Testis (tissue), 3 donors: ENCODE results near the gene ZEB1. TPM values are rescaled to one million over a fixed set of nuclear protein-coding genes. Genes with fewer than 3 reads are reported as not detected.
"Not testable (repeated sequence)": the region's sequence is repeated elsewhere in the genome, so short reads cannot be mapped to it uniquely, and the experiment has no call there.

ENCODE experiments used
- DNase-seq: peaks from one replicate; pipeline ENCODE4 v3.0.0-alpha.2; 2019
- H3K27ac ChIP-seq, 2 donors: fragments of 200-600 bp; sonication (generic); one replicate each; pipeline ENCODE4 v1.5.1; 2019
- H3K27me3 ChIP-seq: fragments of 200-600 bp; sonication (generic); one replicate; pipeline ENCODE4 v1.5.1; 2019
- H3K36me3 ChIP-seq: fragments of 200-600 bp; sonication (generic); one replicate; pipeline ENCODE4 v1.5.1; 2017; ENCODE audit warnings: low read depth; ENCODE audit errors: missing control alignments
- H3K4me1 ChIP-seq: fragments of 200-600 bp; sonication (generic); one replicate; pipeline ENCODE4 v1.5.1; 2019
- H3K4me3 ChIP-seq, 2 donors: fragments of 200-600 bp; sonication (generic); one replicate each; pipeline ENCODE4 v1.5.1; 2017 to 2019
- H3K9me3 ChIP-seq: fragments of 200-600 bp; sonication (generic); one replicate; pipeline ENCODE4 v1.5.1; 2017
- POLR2A ChIP-seq: fragments of 450-650 bp; IDR thresholded peaks from one replicate; pipeline ENCODE4 v1.6.1; 2017; ENCODE audit warnings: antibody characterized with exemption, mild to moderate bottlenecking, moderate library complexity
- WGBS, 2 donors: methylation state at CpG; one replicate each; pipeline ENCODE4 v1.1.5; 2018; 5-methylcytosine and 5-hydroxymethylcytosine counted together
- intact Hi-C: fragments of 100-400 bp; cut with DNase I; formaldehyde crosslinking; loops from one replicate; pipeline ENCODE4 v1.15.1; 2023; ENCODE audit warnings: low total_unique reads
- polyA plus RNA-seq: library from polyadenylated mRNA; stranded (reverse); fragments of 350-450 nt; fragmentation: Illumina TruSeq; extraction: RNeasy Lipid Tissue Mini Kit (QIAGEN cat#74804); gene quantifications from one replicate; pipeline ENCODE4 v1.2.3, GENCODE V29; 2014; ENCODE audit warnings: low read depth, low replicate concordance; ENCODE audit not compliant: insufficient read depth
- total RNA-seq, 2 donors: library from RNA; depleted of rRNA; stranded (reverse); fragments of >200 nt; gene quantifications; one replicate each; pipeline ENCODE4 v1.2.3, GENCODE V29; 2016
- TF ChIP-seq, protein P1 (sequence below), 3 experiments: fragments of 450-650 bp in 2 of 3; fragments of 200-600 bp in 1 of 3; sonication (generic) in 1 of 3; IDR thresholded peaks; one replicate each; pipeline ENCODE4 v1.5.1; 2016 to 2019; ENCODE audit warnings: antibody characterized with exemption in 3 of 3, mild to moderate bottlenecking in 2 of 3, moderate library complexity in 1 of 3

The ZEB1 gene
- total and polyA plus RNA-seq, 3 donors from 2014 or later: 22.2 to 35.9 (median 26.3) TPM

DNA sequence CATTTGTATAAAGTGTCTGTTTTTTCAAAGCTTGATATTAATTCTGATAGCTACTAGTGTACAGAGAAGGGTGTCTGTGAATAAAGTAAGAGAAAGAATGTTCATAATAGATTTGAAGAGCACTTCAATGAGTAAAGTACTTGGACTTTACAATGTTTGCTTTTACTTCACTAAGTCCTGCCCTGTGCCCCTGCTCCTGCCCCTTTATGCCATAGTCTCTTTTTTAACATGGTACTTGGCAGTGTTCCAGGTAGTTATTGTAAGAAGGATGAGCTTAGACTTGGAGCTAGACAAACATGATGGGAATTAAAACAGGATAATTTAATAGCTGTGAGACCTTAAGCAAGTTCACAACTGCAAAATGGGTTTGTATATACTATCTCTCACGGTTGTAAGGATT is 41.0 kb downstream of the ZEB1 start:
- TF ChIP-seq POLR2A: no peak
- TF ChIP-seq, protein P1, sequence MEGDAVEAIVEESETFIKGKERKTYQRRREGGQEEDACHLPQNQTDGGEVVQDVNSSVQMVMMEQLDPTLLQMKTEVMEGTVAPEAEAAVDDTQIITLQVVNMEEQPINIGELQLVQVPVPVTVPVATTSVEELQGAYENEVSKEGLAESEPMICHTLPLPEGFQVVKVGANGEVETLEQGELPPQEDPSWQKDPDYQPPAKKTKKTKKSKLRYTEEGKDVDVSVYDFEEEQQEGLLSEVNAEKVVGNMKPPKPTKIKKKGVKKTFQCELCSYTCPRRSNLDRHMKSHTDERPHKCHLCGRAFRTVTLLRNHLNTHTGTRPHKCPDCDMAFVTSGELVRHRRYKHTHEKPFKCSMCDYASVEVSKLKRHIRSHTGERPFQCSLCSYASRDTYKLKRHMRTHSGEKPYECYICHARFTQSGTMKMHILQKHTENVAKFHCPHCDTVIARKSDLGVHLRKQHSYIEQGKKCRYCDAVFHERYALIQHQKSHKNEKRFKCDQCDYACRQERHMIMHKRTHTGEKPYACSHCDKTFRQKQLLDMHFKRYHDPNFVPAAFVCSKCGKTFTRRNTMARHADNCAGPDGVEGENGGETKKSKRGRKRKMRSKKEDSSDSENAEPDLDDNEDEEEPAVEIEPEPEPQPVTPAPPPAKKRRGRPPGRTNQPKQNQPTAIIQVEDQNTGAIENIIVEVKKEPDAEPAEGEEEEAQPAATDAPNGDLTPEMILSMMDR (IDR thresholded peaks at IDR 0.05): no peak
- Histone ChIP-seq H3K27ac (no peak overlapping the region), H3K4me1 (no peaks in the 10 kb centered on the region), H3K27me3 (no peaks in the 10 kb centered on the region), H3K9me3 (no peaks in the 10 kb centered on the region), H3K4me3 (no peak overlapping the region), H3K36me3 (no peaks in the 10 kb centered on the region)
- intact Hi-C loops: no loop called here
- 91 to 92% methylated on average over 1 of the region's 1 CpG for WGBS, 2 donors
- DNase-seq: no peak

DNA sequence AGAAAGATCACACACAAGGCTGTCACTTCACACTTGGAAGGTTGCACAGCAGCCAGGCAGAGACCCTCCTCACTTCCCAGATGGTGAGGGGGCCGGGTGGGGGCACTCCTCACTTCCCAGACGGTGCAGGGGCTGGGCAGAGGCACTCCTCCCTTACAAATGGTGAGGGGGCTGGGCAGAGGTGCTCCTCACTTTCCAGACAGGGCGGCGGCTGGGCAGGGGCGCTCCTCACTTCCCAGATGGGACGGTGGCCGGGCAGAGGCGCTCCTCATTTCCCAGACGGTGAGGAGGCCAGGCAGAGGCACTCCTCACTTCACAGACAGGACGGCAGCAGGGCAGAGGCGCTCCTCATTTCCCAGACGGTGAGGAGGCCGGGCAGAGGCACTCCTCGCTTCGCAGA is 42.5 kb downstream of the ZEB1 start:
- H3K36me3 ChIP-seq, H3K9me3 ChIP-seq, intact Hi-C loops, H3K27ac ChIP-seq, H3K27me3 ChIP-seq, DNase-seq, H3K4me3 ChIP-seq, H3K4me1 ChIP-seq: not testable (repeated sequence)
- WGBS, 2 donors: 93 to 100% methylated on average over 4 to 13 of the region's 15 CpGs

DNA sequence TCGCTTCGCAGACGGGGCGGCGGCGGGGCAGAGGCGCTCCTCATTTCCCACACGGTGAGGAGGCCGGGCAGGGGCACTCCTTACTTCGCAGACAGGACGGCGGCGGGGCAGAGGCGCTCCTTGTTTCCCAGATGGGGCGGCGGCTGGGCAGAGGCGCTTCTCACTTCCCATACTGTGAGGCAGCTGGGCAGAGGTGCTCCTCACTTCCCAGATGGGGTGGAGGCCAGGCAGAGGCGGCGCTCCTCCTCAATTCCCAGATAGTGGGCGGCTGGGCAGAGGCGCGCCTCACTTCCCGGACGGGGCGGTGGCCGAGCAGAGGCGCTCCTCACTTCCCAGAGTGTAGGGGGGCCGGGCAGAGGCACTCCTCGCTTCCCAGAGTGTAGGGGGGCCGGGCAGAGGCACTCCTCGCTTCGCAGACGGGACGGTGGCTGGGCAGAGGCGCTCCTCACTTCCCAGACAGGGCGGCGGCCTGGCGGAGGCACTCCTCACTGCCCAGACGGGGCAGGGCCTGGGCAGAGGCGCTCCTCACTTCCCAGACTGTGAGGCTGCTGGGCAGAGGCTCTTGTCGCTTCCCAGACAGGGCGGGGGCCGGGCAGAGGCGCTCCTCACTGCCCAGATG is 43.1 kb downstream of the ZEB1 start:
- H3K4me3 ChIP-seq: no peak overlapping the region
- H3K4me1 ChIP-seq: no peaks in the 10 kb centered on the region
- DNase-seq: no peak
- no peaks in the 10 kb centered on the region for H3K36me3 ChIP-seq
- no peaks in the 10 kb centered on the region for H3K9me3 ChIP-seq
- TF ChIP-seq POLR2A: no peak
- TF ChIP-seq, protein P1 (IDR thresholded peaks at IDR 0.05): no peak
- H3K27ac ChIP-seq: no peak overlapping the region
- intact Hi-C loops: no loop called here
- WGBS, 2 donors: 96% methylated on average over 10 to 36 of the region's 44 CpGs
- H3K27me3 ChIP-seq: no peaks in the 10 kb centered on the region

DNA sequence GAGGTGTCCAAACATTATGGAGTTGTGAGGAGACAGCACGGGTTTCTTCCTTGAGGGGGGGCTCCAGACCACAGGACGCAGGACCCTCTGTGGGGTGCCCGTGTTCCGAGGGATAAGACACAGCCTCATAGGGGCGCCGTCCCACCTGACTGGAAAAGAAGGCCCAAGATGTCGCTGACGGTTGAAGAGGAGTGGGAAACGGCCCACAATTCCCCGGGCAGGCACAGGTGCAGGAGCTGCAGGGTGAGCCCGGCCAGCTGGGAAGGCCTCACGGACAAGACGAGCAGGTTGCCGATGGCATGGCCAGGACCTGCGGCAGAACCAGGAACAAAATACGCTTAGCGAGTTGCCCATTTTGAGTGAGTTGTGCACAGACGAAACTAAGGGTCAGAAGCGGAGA is 44.7 kb downstream of the ZEB1 start:
- H3K36me3 ChIP-seq, intact Hi-C loops, H3K4me3 ChIP-seq, H3K27ac ChIP-seq, DNase-seq, H3K9me3 ChIP-seq, H3K4me1 ChIP-seq, H3K27me3 ChIP-seq: not testable (repeated sequence)
- 97% methylated on average over 11 to 19 of the region's 19 CpGs for WGBS, 2 donors

DNA sequence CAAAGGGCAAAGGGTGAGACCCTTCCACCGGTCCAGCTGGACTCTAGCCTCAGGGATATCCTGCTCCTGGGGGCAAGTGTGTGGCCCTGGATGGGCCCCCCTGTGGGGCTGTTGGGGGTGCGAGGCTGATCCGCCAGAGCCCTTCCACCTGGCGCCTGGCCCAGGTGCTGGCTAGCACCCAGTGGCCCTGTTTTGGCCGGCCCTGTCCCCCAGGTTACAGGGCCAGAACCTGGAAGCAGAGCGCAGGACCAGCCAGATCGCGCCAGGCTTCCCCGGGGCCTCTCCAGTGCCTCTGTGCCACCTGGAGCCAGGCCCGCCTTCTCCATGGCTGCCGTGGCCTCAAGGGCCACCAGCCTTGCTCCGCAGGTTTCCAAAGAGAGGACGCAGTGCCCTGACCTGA is 45.2 kb downstream of the ZEB1 start:
- H3K27ac ChIP-seq, H3K4me1 ChIP-seq, H3K4me3 ChIP-seq, DNase-seq, H3K36me3 ChIP-seq, H3K9me3 ChIP-seq, intact Hi-C loops, H3K27me3 ChIP-seq: not testable (repeated sequence)
- WGBS, 2 donors: 96 to 100% methylated on average over 2 to 13 of the region's 13 CpGs

DNA sequence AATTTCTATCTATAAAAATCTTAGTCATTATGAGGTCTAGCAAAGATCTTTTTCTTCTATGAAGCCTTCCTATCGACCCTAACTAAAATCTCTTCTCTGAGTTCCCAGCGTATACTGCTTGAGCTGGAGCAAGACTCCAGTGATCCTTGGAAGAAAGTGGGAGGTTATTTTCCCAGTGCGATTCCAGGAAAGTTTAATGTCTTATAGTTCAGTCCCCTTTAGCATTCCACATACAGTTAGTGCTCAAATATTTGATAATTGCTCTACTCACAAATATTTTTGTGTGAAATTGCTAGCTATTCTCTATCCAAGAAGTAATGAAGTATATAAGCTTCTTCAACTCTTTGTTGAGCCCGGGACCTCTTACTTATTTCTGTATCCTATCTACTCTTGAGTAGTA is 47.7 kb downstream of the ZEB1 start:
- Histone ChIP-seq H3K9me3 (no peaks in the 10 kb centered on the region), H3K4me3 (no peak overlapping the region), H3K4me1 (no peaks in the 10 kb centered on the region), H3K27me3 (no peaks in the 10 kb centered on the region), H3K36me3 (no peaks in the 10 kb centered on the region), H3K27ac (no peak overlapping the region)
- intact Hi-C loops: no loop called here
- no peak for DNase-seq
- TF ChIP-seq POLR2A: no peak
- TF ChIP-seq, protein P1 (IDR thresholded peaks at IDR 0.05): no peak
- 64 to 65% methylated on average over 4 of the region's 4 CpGs for WGBS, 2 donors
